ENCODE measurements around the gene CRTC3. TPM values are rescaled to one million over a fixed set of nuclear protein-coding genes. Genes with fewer than 3 reads are reported as not detected.
A peak's percentile ranks its signal among the peaks of the same experiment; 100 is the strongest.

The CRTC3 gene
- total RNA-seq, 4 donors from 2014 or later, result 46.4 to 66.8 (median 59.8) TPM

GRCh38 chr15:90599116-90599515 lies 69.4 kb downstream of the CRTC3 start:
- WGBS, result 70% methylated on average over 4 of the region's 4 CpGs
- peaks cover 0 to 39% (median 15%) of the 10 kb centered on the region in 4 donors for H3K36me3 ChIP-seq
- H3K27ac ChIP-seq (replicated peaks in 1 of 4), result peak overlapping the region in 3 of 4 donors; percentile 64 to 65 (median 64)
- H3K4me1 ChIP-seq, result peaks cover 40 to 54% (median 52%) of the 10 kb centered on the region in 4 donors
- no peaks in the 10 kb centered on the region for H3K27me3 ChIP-seq
- no peaks in the 10 kb centered on the region for H3K9me3 ChIP-seq
- H3K4me3 ChIP-seq, result no peak overlapping the region
- TF ChIP-seq POLR2AphosphoS5 (IDR thresholded peaks at IDR 0.05) (no peak), POLR2A (IDR thresholded peaks at IDR 0.05; ENCODE audit: low read depth) (no peak), EP300 (IDR thresholded peaks at IDR 0.05) (no peak), CTCF (IDR thresholded peaks at IDR 0.05) (no peak)
- intact Hi-C loops (cut with DNase I), result loop anchor here (5.0 kb wide), 1 partner anchor 67 kb away; no protein-coding TSS in a partner anchor
- DNase-seq (ENCODE audit: extremely low spot score), result no peak

GRCh38 chr15:90599644-90600043 lies 69.9 kb downstream of the CRTC3 start:
- Histone ChIP-seq H3K36me3 (peaks cover 0 to 39% (median 18%) of the 10 kb centered on the region in 4 donors), H3K27ac (replicated peaks in 1 of 4) (peak overlapping the region in 1 of 4 donors; percentile 65), H3K9me3 (no peaks in the 10 kb centered on the region), H3K4me3 (no peak overlapping the region), H3K27me3 (no peaks in the 10 kb centered on the region), H3K4me1 (peaks cover 35 to 49% (median 47%) of the 10 kb centered on the region in 4 donors)
- intact Hi-C loops (cut with DNase I), result loop anchor here (5.0 kb wide), 1 partner anchor 67 kb away; no protein-coding TSS in a partner anchor
- TF ChIP-seq CTCF (IDR thresholded peaks at IDR 0.05), result no peak
- no peak for TF ChIP-seq POLR2AphosphoS5 (IDR thresholded peaks at IDR 0.05)
- TF ChIP-seq POLR2A (IDR thresholded peaks at IDR 0.05; ENCODE audit: low read depth), result no peak
- no peak for TF ChIP-seq EP300 (IDR thresholded peaks at IDR 0.05)
- 81% methylated on average over 6 of the region's 6 CpGs for WGBS
- no peak for DNase-seq (ENCODE audit: extremely low spot score)

- no peak for DNase-seq (ENCODE audit: extremely low spot score)
- H3K27me3 ChIP-seq, result no peaks in the 10 kb centered on the region
- intact Hi-C loops (cut with DNase I), result no loop called here
- peaks cover 5 to 48% (median 26%) of the 10 kb centered on the region in 4 donors for H3K36me3 ChIP-seq
- H3K9me3 ChIP-seq, result no peaks in the 10 kb centered on the region
- H3K4me1 ChIP-seq, result peaks cover 31 to 37% (median 35%) of the 10 kb centered on the region in 4 donors
- no peak for TF ChIP-seq CTCF (IDR thresholded peaks at IDR 0.05)
- TF ChIP-seq POLR2A (IDR thresholded peaks at IDR 0.05; ENCODE audit: low read depth), result no peak
- TF ChIP-seq POLR2AphosphoS5 (IDR thresholded peaks at IDR 0.05), result no peak
- no peak for TF ChIP-seq EP300 (IDR thresholded peaks at IDR 0.05)
- 97% methylated on average over 7 of the region's 7 CpGs for WGBS
- H3K27ac ChIP-seq (replicated peaks in 1 of 4), result no peak overlapping the region
- H3K4me3 ChIP-seq, result no peak overlapping the region
Observed at GRCh38 chr15:90600954-90601353, 71.2 kb downstream of the CRTC3 start.

GRCh38 chr15:90603893-90604292 lies 74.2 kb downstream of the CRTC3 start:
- TF ChIP-seq EP300 (IDR thresholded peaks at IDR 0.05), result no peak
- TF ChIP-seq POLR2A (IDR thresholded peaks at IDR 0.05; ENCODE audit: low read depth), result no peak
- no peak for TF ChIP-seq POLR2AphosphoS5 (IDR thresholded peaks at IDR 0.05)
- TF ChIP-seq CTCF (IDR thresholded peaks at IDR 0.05), result peak in 2 of 3 experiments; percentile 22 to 36
- WGBS, result 89% methylated on average over 4 of the region's 4 CpGs
- no peak for DNase-seq (ENCODE audit: extremely low spot score)
- Histone ChIP-seq H3K27ac (replicated peaks in 1 of 4) (no peak overlapping the region), H3K9me3 (no peaks in the 10 kb centered on the region), H3K4me1 (peaks cover 7 to 27% (median 18%) of the 10 kb centered on the region in 4 donors), H3K27me3 (no peaks in the 10 kb centered on the region), H3K4me3 (no peak overlapping the region), H3K36me3 (peaks cover 6 to 72% (median 43%) of the 10 kb centered on the region in 4 donors)
- intact Hi-C loops (cut with DNase I), result no loop called here

- Histone ChIP-seq H3K4me1 (peaks cover 20 to 46% (median 39%) of the 10 kb centered on the region in 4 donors), H3K36me3 (peaks cover 6 to 73% (median 39%) of the 10 kb centered on the region in 4 donors), H3K27me3 (no peaks in the 10 kb centered on the region), H3K9me3 (no peaks in the 10 kb centered on the region), H3K4me3 (no peak overlapping the region), H3K27ac (replicated peaks in 1 of 4) (peak overlapping the region in 1 of 4 donors; percentile 77)
- 93% methylated on average over 7 of the region's 7 CpGs for whole genome bisulfite sequencing
- TF ChIP-seq POLR2A (IDR thresholded peaks at IDR 0.05; ENCODE audit: low read depth), result no peak
- no peak for TF ChIP-seq POLR2AphosphoS5 (IDR thresholded peaks at IDR 0.05)
- no peak for TF ChIP-seq CTCF (IDR thresholded peaks at IDR 0.05)
- TF ChIP-seq EP300 (IDR thresholded peaks at IDR 0.05), result no peak
- intact Hi-C loops (cut with DNase I), result no loop called here
- DNase-seq (ENCODE audit: extremely low spot score), result no peak
Observed at GRCh38 chr15:90606641-90607040, 76.9 kb downstream of the CRTC3 start.

Measured in esophagus muscularis mucosa (tissue), 4 donors.